HFF-Myc (cell line): Measurements from ENCODE around the gene EXD1.

Source experiments
- DNase-seq: peaks from one replicate; pipeline ENCODE4 v3.0.0-alpha.2; 2011; ENCODE audit warnings: low read depth; ENCODE audit errors: extremely low read depth
- H3K4me3 ChIP-seq: replicated peaks from 2 replicates; pipeline ENCODE4 v1.5.1; 2011; ENCODE audit warnings: low read depth, mild to moderate bottlenecking, control low read depth, low read length
- CTCF ChIP-seq: IDR thresholded peaks from 2 replicates; pipeline ENCODE4 v1.5.1; 2012; ENCODE audit warnings: mild to moderate bottlenecking, low read depth, low read length, control low read depth; ENCODE audit errors: missing control alignments

Gene EXD1

GRCh38 chr15:41205315-41205714 lies 25.2 kb downstream of the EXD1 start:
- no peak for TF ChIP-seq CTCF
- no peak for DNase-seq
- H3K4me3 ChIP-seq, result no peak overlapping the region

GRCh38 chr15:41203395-41203794 lies 27.2 kb downstream of the EXD1 start:
- H3K4me3 ChIP-seq, result no peak overlapping the region
- no peak for TF ChIP-seq CTCF
- no peak for DNase-seq

GRCh38 chr15:41199470-41199869 lies 31.1 kb downstream of the EXD1 start:
- no peak for DNase-seq
- no peak for TF ChIP-seq CTCF
- H3K4me3 ChIP-seq, result no peak overlapping the region

- TF ChIP-seq CTCF, result no peak
- no peak for DNase-seq
- H3K4me3 ChIP-seq, result no peak overlapping the region
These were observed 36.1 kb downstream of the EXD1 start for GRCh38 chr15:41194444-41194843.

- no peak for TF ChIP-seq CTCF
- no peak for DNase-seq
- no peak overlapping the region for H3K4me3 ChIP-seq
These were observed 47.0 kb downstream of the EXD1 start for GRCh38 chr15:41183581-41183980.

- no peak overlapping the region for H3K4me3 ChIP-seq
- TF ChIP-seq CTCF, result no peak
- no peak for DNase-seq
These were observed 48.3 kb downstream of the EXD1 start for GRCh38 chr15:41182266-41182665.

DNA sequence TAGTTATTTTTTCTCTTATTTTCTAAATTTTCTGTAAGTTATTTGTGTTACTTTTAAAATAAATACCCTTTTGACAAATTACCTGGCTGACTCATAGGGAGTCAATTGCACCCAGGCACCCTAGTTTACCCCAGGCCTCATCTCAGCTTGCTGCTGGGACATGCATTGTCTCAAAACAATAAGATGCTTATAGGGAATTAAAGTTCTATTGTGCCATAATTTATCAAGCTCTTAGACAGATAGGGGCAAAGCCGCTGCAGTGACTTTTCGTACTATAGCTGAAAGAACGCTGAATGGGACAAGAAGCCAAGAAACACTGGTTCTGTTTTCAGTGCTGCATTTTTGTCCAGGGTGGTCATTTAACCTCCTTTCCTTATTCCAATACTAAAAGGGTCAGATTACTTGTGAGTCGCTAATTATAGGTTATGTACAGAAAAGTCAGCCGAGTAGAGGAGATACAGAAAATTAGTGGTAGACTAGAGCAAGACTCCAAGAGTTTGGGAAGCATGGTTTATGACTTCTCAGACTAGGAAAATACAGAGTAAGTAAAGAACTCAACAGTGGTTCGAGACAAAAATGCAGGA lies 50.3 kb downstream of the EXD1 start:
- no peak for TF ChIP-seq CTCF

More for the DNA sequence above, 50.3 kb downstream of the EXD1 start:
- H3K4me3 ChIP-seq, result no peak overlapping the region
- DNase-seq, result no peak
